Stimulated activated CD4-positive, alpha-beta T cell treated with anti-CD3 and anti-CD28 coated beads, TNF-alpha, amount 100 ng/mL, for 1 hour (primary cell): ENCODE results near the gene RXFP4.
"Not testable (repeated sequence)": the region's sequence is repeated elsewhere in the genome, so short reads cannot be mapped to it uniquely, and the experiment has no call there.

Experiments used
- DNase-seq, 3 donors: peaks; one replicate each; pipeline ENCODE4 v3.0.0-alpha.2; 2020; ENCODE audit warnings: low read depth in 3 of 3, low spot score in 1 of 3

The RXFP4 gene

DNA sequence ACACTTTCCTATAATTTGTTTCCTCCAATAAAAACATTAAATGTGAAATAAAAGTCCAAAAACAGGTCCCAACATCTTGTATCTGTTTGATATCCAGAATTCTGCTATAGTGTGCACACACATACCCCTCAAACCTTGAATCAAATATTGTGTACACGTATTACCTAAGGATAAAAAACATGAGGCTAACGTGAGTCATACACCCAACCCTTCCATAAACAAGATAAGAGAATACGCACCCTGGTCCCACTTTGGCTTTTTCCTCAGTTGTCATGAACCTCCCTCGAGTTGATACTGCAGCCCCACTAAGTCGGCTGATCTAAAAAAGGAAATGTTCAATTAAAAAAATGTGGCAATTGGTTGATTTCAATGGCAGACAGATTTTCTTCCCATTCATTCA lies 12.4 kb upstream of the RXFP4 start:
- no peak for DNase-seq

DNA sequence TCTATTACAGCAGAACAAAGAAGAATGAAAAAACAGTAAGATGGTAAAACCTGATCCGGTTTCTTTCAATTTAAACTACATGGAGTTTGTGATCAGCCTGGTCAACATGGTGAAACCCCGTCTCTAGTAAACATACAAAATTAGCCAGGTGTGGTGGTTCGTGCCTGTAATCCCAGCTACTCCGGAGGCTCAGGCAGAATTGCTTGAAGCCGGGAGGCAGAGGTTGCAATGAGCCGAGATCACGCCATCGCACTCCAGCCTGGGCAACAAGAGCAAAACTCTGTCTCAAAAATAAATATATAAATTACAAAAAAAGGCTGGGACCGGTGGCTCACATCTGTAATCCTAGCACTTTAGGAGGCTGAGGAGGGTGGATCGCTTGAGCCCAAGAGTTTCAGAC lies 10.7 kb upstream of the RXFP4 start:
- DNase-seq, result not testable (repeated sequence)

DNA sequence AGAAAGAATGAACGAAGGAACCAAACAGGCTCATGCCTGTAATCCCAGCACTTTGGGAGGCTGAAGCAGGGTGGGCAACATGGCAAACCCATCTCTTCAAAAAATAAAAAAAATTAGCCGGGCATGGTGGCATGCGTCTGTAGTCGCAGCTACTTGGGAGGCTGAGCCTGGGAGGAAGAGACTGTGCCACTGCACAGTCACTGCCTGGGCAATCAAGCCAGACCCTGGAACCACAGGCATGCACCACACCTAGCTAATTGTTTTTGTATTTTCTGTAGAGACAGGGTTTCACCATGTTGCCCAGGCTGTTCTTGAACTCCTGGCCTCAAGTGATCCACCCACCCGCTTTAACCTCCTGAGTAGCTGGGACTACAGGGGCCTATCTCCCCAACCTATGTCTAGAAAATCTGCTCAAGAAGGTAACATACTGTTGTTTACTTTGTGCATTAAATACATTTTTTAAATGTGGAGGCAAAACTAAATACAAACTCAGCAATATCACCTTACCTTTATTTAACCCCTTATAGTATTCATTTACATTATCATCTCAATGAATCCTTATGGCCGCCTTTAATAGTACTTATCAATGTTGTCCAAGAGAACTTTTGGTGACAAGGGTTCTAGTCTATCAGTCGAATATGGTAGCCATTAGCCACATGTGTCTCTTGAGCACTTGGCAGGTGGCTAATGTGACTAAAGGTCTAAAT lies 10.0 kb upstream of the RXFP4 start:
- no peak for DNase-seq

DNA sequence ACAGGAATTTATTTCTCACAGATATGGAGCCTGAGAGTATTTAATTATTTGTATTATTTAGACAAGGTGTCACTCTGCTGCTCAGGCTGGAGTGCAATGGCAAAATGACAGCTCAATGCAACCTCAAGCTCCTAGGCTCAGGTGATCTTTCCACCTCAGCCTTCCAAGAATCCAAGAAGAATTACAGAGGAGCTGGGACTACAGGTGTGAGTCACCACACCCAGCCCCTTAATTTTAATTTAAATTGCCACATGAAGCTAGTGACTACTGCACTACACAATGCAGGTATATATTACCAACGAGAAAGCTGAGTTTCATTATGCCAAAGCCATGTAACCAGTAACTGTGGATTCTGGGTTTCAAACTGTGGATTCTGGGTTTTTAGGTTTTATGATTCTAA lies 9.4 kb upstream of the RXFP4 start:
- DNase-seq, result no peak

DNA sequence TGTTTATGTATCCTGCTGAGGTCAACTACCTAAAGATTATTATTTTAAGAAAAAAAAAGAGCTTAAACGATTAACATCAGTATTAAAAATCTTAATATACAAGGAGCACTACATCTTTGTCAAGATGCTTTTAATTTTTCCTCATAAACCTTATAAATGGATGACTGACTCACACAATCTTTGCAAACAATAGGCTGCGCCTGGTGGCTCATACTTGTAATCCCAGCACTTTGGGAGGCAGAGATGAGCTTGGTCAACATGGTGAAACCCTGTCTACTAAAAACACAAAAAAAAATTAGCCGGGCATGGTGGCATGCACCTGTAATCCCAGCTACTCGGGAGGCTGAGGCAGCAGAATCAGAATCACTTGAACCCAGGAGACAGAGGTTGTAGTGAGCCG lies 9.0 kb upstream of the RXFP4 start:
- no peak for DNase-seq

DNA sequence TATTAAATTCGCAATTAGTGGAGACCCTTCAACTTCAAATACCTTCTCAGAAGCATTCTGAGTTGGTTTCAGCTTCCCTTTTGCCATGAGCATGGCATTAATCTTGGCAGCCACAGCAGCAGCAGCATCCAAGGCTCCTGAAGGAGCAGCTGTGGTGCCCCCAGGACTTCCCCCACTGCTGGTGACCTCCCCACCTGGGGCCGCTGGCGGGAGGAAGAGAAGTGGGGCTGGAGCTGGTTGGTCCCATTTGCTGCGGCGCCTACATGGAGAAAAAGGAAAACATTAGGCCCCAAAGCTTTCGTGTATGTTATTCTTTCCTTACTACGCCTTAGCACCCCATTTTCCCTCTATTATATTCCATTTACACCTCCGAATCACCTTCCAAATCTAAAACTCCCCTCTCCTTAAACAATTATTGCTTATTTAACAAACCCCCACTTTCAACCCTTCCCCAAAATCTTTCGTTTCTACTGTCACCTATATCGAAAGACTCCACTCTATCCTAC lies 7.8 kb upstream of the RXFP4 start:
- no peak for DNase-seq

DNA sequence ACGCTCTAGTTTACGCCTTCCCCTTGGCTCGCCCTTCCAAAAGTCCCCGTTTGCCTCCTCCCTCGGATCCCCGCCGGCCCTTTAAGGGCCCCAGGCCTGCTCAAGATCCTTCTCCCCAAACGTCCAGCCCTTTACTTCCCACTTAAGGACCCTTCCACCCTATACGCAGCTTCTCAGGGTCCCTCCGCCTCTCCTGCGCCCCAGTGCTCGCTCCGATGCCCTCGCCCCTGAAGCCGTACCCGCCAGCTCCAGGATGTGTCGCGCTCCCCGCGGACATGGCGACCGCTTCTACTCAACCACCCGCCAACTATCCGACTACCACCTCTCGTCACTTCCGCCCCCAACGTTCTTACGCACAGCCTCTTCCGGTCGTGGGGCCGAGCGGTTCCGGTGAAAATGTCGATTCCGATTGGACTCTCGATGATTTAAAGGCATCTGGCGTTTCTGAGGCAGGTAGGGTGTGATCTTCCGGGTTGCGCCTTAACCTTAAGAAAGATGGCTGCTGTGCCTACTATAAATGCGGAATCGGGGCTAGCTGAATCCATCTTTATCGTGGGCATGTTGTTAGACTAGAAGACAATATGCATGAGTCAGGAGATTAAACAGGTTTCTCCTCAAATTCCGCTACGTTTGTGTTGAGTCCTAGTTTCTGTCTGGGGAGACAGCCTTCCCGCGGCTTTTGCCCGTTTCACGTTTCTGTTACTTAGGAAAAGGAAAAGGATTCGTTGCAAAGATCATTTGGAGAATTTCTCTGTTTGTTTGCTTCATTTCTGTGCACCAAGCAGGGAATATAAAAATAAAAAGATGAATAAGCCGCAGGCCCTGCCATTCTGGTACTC lies 7.1 kb upstream of the RXFP4 start, which contains the start of gene KHDC4:
TSS of gene KHDC4 (minus strand) at position 317 of the 839 bp plus-strand sequence. CDS start at position 277, 40 bp downstream.
- DNase-seq, result peak; percentile 77 to 89 (median 86)

DNA sequence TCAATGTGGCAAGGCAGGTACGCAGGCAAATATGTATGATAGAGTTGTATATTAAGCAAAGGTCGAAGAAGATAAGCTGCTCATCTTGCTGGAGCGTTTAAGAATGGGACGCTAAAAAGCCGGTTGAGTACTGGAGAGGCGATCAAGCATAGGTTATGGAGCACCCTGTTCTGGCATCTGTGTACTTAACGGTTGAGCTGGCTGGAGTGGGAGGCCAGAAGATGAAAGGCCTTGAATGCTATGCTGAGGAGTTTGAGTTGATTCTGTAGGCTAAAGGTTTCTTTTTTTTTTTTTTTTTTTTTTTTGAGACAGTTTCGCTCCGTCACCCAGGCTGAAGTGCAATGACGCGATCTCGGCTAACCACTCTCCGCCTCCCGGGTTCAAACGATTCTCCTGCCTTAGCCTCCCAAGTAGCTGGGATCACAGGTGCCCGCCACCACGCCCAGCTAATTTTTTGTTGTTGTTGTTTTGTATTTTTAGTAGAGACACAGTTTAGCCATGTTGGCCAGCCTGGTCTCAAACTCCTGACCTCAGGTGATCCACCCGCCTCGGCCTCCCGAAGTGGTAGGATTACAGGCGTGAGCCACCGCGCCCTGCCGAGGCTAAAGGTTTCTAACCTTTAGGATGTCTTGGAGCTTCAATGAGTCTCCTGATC lies 6.4 kb upstream of the RXFP4 start:
- no peak for DNase-seq

DNA sequence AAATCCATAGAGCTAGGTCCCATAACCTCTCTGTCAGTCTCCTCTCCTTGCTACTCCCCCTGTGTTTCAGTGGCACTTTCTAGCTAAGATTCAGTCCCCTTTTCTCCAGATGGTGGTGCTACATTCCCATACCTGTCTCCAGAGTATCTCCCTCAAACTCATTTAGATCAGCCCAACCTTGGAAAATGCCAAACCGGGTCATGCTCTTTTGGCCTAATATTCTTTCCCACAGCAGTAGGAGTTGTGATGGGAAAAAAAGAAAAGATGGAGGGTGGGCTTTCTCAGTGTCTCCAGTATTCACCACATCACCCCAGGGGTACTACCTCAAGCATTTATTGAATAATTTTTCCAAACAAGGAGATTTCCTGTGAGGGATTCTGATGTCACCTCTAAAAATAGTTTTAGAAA lies 3.2 kb upstream of the RXFP4 start:
- no peak for DNase-seq

DNA sequence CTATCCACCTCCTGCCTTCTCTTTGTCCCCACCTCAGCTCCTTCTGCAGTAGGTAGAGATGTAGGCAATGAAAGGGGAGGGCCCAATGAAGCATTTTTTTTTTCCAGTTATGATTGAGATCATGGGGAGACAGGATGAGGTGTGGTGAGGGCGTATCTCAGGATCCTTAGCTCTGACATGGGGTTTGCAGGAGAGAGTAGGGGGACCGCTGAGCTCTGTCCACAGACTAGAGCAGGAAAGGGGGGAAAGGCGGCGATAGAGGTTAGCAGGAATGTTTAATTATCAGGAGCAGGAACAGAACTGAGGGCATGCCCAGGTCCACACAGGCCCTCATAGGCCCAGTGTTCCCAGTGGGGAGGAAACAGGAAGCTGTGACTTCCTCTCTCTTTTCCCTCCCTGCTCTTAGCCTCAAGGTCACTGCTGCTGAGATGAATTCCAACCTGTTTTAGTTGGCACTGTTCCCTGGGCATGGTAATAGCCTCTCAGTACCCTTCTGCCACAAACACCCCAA lies 901 bp upstream of the RXFP4 start:
- DNase-seq, result no peak

DNA sequence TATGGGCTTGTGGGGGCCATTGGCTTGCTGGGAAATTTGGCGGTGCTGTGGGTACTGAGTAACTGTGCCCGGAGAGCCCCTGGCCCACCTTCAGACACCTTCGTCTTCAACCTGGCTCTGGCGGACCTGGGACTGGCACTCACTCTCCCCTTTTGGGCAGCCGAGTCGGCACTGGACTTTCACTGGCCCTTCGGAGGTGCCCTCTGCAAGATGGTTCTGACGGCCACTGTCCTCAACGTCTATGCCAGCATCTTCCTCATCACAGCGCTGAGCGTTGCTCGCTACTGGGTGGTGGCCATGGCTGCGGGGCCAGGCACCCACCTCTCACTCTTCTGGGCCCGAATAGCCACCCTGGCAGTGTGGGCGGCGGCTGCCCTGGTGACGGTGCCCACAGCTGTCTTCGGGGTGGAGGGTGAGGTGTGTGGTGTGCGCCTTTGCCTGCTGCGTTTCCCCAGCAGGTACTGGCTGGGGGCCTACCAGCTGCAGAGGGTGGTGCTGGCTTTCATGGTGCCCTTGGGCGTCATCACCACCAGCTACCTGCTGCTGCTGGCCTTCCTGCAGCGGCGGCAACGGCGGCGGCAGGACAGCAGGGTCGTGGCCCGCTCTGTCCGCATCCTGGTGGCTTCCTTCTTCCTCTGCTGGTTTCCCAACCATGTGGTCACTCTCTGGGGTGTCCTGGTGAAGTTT lies 550 bp downstream of the RXFP4 start:
- no peak for DNase-seq

DNA sequence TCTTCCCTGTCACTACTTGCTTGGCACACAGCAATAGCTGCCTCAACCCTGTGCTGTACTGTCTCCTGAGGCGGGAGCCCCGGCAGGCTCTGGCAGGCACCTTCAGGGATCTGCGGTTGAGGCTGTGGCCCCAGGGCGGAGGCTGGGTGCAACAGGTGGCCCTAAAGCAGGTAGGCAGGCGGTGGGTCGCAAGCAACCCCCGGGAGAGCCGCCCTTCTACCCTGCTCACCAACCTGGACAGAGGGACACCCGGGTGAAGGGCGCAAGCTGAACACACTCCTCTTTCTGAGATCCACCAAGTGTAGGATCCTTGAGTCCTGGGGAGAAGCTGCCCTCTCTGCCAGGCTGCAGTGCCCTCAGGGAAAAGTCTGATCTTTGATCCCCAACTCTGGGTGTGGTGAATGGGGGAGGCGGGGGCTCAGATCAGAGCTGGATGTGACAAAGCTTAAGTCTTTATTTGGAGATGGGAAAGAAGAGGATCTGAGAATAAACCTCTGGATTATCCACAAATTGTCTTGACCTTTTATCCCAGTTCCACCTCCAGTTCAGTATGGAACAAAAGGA lies 1.2 kb downstream of the RXFP4 start:
- no peak for DNase-seq

DNA sequence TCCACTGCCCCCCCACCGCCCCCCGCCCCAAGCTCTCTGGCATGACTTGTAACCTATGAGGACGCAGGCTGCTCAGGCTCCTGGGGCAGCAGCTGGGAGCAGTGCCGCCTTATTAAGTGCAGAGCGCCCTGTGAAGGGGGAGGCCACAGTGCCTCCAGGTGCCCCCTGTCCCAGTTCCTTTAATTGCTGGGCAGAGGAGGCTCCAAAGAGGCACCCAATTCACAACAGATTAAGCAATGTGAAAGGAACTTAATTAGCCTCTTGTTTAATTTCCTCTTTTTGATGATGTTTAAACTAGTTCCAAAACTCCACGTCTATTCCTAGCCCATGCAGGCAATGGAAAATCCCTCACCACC lies 3.0 kb downstream of the RXFP4 start:
- no peak for DNase-seq

DNA sequence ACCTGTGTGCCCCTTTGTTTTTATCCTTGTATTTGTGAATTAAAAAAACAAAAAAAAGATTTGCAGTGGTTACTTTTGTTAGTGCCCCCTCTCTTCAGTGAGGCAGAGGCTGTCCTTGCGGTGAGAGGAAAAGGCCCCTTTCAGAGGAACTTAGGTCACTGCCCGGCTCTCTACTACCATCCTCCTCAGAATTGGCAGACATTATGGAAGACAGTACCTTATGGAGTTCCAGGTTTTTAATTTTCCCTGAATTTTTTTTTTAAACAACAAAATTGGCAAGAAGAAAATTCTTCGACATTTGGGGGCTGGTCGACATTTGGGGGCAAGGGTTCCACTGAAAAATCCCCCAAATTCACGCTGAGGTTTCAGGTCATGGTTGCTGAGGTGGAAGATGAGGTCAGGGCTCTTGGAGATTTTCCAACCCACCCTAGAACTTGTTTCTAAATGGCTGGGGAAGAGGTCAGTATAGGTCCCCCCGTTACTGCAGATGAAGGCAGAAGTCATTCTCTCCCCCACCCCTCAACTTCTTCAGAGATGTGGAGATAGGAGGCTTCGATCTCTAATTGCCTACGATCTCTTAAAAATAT lies 5.3 kb downstream of the RXFP4 start:
- no peak for DNase-seq

DNA sequence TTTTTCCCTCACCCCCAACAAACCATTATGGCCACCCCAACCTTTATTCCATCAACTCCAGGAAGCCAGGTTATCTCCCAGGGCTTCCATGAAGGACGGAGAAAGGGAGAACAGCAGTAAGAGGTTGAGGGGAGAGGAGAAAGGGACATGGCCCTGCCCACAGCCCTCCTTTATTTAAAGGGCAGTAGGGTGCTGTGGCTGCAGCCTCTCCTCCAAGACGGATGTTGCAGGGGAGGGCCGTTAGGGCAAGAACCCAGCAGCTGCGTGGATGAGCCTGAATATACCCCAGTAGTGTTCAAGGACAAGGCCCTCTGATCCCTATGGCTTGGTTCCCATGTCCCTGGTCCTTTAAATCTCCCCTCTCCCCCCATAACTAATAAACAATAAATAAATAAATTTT lies 5.9 kb downstream of the RXFP4 start:
- no peak for DNase-seq

DNA sequence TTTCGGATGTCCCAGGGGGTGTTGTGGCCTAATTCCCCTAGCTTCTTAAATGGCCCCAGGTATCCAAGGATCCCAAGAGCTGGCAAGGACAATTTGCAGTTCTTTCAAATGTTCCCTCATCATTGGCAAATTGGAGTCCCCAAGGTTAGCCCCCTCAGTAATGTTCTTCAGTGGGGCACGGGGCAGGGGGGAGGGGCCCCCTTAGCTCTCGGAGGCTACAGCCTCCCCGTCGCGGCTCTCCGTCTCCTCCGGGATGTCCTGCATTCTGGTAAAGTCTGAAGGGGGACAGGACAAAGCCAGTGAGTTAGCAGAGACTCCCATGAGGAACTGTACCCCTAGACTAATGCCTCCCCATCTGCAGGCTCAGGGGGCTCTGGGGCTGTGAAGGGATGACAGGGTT lies 6.3 kb downstream of the RXFP4 start:
- DNase-seq, result no peak

DNA sequence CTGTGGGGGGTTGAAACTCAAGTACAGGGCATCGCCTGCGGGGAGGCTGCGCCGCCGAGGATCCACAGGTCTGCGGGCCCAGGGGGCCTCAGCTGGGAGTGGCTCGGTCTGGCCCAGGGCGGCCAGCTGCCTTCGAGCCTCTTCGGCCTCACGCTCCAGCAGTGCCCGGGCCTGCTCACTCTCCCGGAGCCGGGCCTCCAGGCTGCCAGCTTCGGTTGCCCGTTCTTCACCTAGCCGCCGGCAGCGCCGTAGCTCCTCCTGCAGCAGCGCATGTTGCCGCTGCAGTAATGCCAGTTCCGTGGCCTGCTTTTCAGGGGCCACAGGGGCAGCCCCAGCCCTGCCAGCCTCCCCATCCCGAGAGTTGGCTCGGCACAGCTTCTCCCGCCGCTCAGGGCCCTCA lies 9.4 kb downstream of the RXFP4 start:
- no peak for DNase-seq

DNA sequence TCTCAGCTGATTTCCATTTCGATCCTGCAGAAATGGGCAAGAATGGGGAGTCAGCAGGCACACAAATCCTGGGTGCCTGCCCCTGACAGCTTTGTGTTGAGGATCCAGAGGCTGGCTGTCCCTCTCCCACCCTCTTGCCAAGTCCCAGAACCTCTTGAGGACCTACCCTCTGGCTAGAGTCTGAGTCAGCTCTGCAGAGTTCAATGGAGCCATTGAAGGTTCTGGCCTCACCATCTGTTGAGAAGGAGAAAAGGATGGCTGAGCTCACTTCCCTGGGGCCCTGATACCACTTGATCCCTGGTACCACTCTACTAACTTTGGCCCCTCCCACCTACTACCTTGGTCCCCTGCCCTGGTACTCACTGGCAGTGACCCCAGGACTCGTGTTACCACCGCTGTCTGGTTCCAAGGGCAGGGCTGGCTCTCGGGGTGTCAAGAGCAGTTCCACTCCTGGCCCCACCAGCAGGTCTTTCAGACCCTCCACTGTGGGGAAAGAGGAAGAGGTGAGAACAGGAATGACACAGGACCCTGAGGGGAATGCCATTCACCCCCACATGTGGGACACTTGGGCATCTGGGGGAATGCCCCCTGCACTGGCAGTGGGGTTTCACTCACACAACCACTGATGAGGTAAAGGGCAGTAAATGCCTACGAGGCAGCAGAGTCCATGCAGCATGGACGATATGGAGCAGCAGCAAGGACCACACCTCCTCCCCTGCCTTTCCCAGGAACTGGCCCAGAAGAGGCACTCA lies 10.5 kb downstream of the RXFP4 start:
- DNase-seq, result no peak

DNA sequence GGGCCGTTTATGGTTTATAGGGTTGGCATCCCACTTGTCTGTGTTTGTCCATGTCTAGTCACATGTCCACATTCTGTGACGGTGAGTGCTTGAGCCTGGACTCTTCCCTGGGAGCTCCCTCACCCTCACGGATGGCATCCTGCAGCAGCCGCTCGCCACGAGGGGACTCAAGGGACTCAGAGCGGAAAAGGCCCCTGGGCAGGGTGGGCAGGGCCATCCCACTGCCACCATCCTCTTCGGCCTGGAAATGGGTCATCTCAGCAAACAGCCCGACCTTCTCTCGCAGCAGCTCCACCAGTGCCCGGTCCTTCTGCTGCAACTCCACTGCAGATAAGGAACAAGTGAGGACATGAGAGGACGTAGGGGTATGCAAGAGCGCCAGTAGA lies 11.1 kb downstream of the RXFP4 start:
- no peak for DNase-seq

DNA sequence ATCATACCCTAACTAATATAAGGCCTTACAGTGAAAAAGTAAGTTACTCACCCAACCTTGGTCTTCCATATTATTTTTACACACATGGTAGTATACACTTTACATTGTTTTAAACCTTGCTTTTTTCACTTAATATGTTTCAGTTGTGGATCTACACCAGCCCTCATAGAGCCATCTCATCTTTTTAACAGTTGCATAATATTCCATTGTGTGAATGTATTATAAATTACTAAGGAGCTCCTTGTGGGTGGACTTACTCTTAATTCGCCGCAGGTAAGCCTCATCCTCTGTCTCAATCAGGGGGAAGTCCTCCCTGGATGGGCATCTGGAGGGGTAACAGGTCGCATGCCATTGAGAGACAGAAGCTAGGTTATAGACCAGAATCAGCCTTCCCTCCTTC lies 13.2 kb downstream of the RXFP4 start:
- DNase-seq, result no peak
